HUES6 (cell line): ENCODE measurements around the gene ANKS6.

Experiments used
- H3K27ac ChIP-seq: 2 replicates; pipeline ENCODE4 v1.7.0; 2013; ENCODE audit warnings: low read depth, mild to moderate bottlenecking, low read length, inconsistent platforms
- H3K27me3 ChIP-seq: 2 replicates; pipeline ENCODE4 v1.6.1; 2013; ENCODE audit warnings: low read length; ENCODE audit not compliant: control insufficient read depth, insufficient read depth
- H3K36me3 ChIP-seq: 2 replicates; pipeline ENCODE4 v1.6.1; 2013; ENCODE audit warnings: low read length; ENCODE audit not compliant: control insufficient read depth, insufficient read depth
- H3K4me1 ChIP-seq: 2 replicates; pipeline ENCODE4 v1.6.1; 2013; ENCODE audit warnings: low read length; ENCODE audit not compliant: control insufficient read depth, insufficient read depth
- H3K4me3 ChIP-seq: 2 replicates; pipeline ENCODE4 v1.5.1; 2013; ENCODE audit warnings: low read depth, low read length
- H3K9ac ChIP-seq: one replicate; pipeline ENCODE4 v1.6.1; 2013; ENCODE audit warnings: mild to moderate bottlenecking, low read length
- H3K9me3 ChIP-seq: 2 replicates; pipeline ENCODE4 v1.6.1; 2013; ENCODE audit warnings: low read depth, low read length; ENCODE audit not compliant: control insufficient read depth, insufficient read depth

Gene ANKS6

GRCh38 chr9:98730871-98731270, 65.5 kb downstream of the ANKS6 start:
- no peak overlapping the region for H3K9ac ChIP-seq
- peaks cover 11% of the 10 kb centered on the region for H3K27me3 ChIP-seq
- H3K4me3 ChIP-seq, result no peak overlapping the region
- H3K9me3 ChIP-seq, result no peaks in the 10 kb centered on the region
- H3K4me1 ChIP-seq, result no peaks in the 10 kb centered on the region; the same call in 1 of the 2 replicates
- peaks cover 14% of the 10 kb centered on the region for H3K36me3 ChIP-seq
- no peak overlapping the region for H3K27ac ChIP-seq

- no peaks in the 10 kb centered on the region for H3K36me3 ChIP-seq
- no peak overlapping the region for H3K4me3 ChIP-seq
These were observed 67.9 kb downstream of the ANKS6 start for GRCh38 chr9:98728500-98728899.

GRCh38 chr9:98727428-98727827, 68.9 kb downstream of the ANKS6 start:
- Histone ChIP-seq H3K27ac (no peak overlapping the region), H3K4me3 (no peak overlapping the region), H3K36me3 (no peaks in the 10 kb centered on the region), H3K9me3 (no peaks in the 10 kb centered on the region), H3K4me1 (no peaks in the 10 kb centered on the region; the same call in 1 of the 2 replicates), H3K9ac (no peak overlapping the region), H3K27me3 (peaks cover 40% of the 10 kb centered on the region)

More at GRCh38 chr9:98728500-98728899, 67.9 kb downstream of the ANKS6 start:
- H3K9ac ChIP-seq, result no peak overlapping the region
- no peaks in the 10 kb centered on the region for H3K9me3 ChIP-seq
- H3K4me1 ChIP-seq, result no peaks in the 10 kb centered on the region; the same call in 1 of the 2 replicates
- no peak overlapping the region for H3K27ac ChIP-seq
- peaks cover 35% of the 10 kb centered on the region for H3K27me3 ChIP-seq

- Histone ChIP-seq H3K27me3 (peaks cover 43% of the 10 kb centered on the region), H3K36me3 (no peaks in the 10 kb centered on the region), H3K9ac (no peak overlapping the region), H3K4me1 (no peaks in the 10 kb centered on the region; the same call in 1 of the 2 replicates), H3K4me3 (no peak overlapping the region), H3K9me3 (no peaks in the 10 kb centered on the region), H3K27ac (no peak overlapping the region)
These were observed 69.6 kb downstream of the ANKS6 start for GRCh38 chr9:98726735-98727134.

GRCh38 chr9:98724810-98725530, 71.4 kb downstream of the ANKS6 start:
- Histone ChIP-seq H3K9me3 (no peaks in the 10 kb centered on the region), H3K4me3 (no peak overlapping the region), H3K27ac (no peak overlapping the region), H3K36me3 (no peaks in the 10 kb centered on the region), H3K9ac (no peak overlapping the region), H3K4me1 (no peaks in the 10 kb centered on the region), H3K27me3 (peaks cover 43% of the 10 kb centered on the region)

GRCh38 chr9:98721643-98722042, 74.7 kb downstream of the ANKS6 start:
- Histone ChIP-seq H3K27ac (no peak overlapping the region), H3K27me3 (peaks cover 41% of the 10 kb centered on the region), H3K4me3 (no peak overlapping the region), H3K4me1 (no peaks in the 10 kb centered on the region), H3K9ac (no peak overlapping the region), H3K36me3 (no peaks in the 10 kb centered on the region), H3K9me3 (no peaks in the 10 kb centered on the region)

- no peaks in the 10 kb centered on the region for H3K4me1 ChIP-seq
- H3K4me3 ChIP-seq, result no peak overlapping the region
- H3K27ac ChIP-seq, result no peak overlapping the region
- no peaks in the 10 kb centered on the region for H3K9me3 ChIP-seq
- no peaks in the 10 kb centered on the region for H3K36me3 ChIP-seq
- no peak overlapping the region for H3K9ac ChIP-seq
- peaks cover 36% of the 10 kb centered on the region for H3K27me3 ChIP-seq
These were observed 76.0 kb downstream of the ANKS6 start for GRCh38 chr9:98720402-98720801.

- H3K27me3 ChIP-seq, result peaks cover 36% of the 10 kb centered on the region; the same call in 1 of the 2 replicates
- H3K27ac ChIP-seq, result no peak overlapping the region
- H3K9me3 ChIP-seq, result no peaks in the 10 kb centered on the region
- H3K36me3 ChIP-seq, result no peaks in the 10 kb centered on the region
- H3K9ac ChIP-seq, result no peak overlapping the region
- no peak overlapping the region for H3K4me3 ChIP-seq
- no peaks in the 10 kb centered on the region for H3K4me1 ChIP-seq
These were observed 77.3 kb downstream of the ANKS6 start for GRCh38 chr9:98719055-98719454.

- Histone ChIP-seq H3K4me1 (no peaks in the 10 kb centered on the region), H3K27me3 (peaks cover 61% of the 10 kb centered on the region), H3K36me3 (no peaks in the 10 kb centered on the region), H3K27ac (no peak overlapping the region), H3K4me3 (no peak overlapping the region), H3K9me3 (no peaks in the 10 kb centered on the region), H3K9ac (no peak overlapping the region)
These were observed 81.5 kb downstream of the ANKS6 start for GRCh38 chr9:98714833-98715232.

GRCh38 chr9:98712987-98713386, 83.4 kb downstream of the ANKS6 start:
- Histone ChIP-seq H3K27ac (no peak overlapping the region), H3K36me3 (no peaks in the 10 kb centered on the region), H3K27me3 (peaks cover 74% of the 10 kb centered on the region), H3K4me1 (no peaks in the 10 kb centered on the region; the same call in 1 of the 2 replicates), H3K9me3 (no peaks in the 10 kb centered on the region), H3K4me3 (no peak overlapping the region), H3K9ac (no peak overlapping the region)

- Histone ChIP-seq H3K9ac (no peak overlapping the region), H3K27ac (no peak overlapping the region), H3K4me1 (peaks cover 15% of the 10 kb centered on the region), H3K27me3 (peaks cover 95% of the 10 kb centered on the region), H3K4me3 (no peak overlapping the region), H3K9me3 (no peaks in the 10 kb centered on the region), H3K36me3 (no peaks in the 10 kb centered on the region)
These were observed 86.1 kb downstream of the ANKS6 start for GRCh38 chr9:98709968-98710965.
